Measurements from ENCODE around the gene DHRS9. TPM values are rescaled to one million over a fixed set of nuclear protein-coding genes. Genes with fewer than 3 reads are reported as not detected.

The DHRS9 gene
- total and polyA plus RNA-seq, 9 of the 15 experiments (the other 6 are each of a cell fraction or from before 2014, with no cell fraction given): 0.27 to 1.7 (median 0.69) TPM

DNA sequence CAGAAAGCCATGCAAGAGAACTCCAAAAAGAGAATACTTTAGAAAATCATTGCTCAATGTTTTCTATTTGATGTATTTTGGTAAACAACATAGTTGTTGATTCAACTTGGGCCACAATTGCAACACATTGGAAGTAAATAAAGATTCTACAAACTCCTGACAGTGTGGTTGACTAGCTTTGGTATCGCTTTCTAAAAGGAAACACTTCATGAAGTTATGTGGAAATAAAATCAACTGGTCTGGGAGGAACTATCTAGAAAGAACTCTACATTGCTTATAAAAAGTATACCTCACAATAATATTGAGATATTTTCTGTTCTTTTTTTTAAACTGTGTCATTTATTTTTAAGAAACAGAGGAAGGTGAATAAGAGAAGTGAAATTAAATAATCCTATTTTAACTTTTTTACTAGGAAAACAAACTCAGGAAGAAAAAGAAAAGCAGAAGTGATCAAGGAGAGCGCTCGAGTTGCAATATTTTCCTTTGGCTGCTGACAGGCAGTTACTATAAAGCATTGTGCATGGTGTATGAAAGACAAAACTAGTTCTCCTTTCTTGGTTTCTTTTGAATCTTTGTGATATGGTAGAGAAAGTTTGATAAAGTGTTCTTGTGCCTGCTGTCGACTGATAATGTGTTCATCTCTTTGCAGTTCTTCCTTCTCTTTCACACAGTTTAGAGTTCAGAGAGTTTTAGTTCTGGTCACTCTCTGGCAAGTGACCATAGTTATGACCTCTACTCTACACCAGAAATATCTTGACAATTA lies 3.0 kb downstream of the DHRS9 start (continued):
- TF ChIP-seq, protein P1, sequence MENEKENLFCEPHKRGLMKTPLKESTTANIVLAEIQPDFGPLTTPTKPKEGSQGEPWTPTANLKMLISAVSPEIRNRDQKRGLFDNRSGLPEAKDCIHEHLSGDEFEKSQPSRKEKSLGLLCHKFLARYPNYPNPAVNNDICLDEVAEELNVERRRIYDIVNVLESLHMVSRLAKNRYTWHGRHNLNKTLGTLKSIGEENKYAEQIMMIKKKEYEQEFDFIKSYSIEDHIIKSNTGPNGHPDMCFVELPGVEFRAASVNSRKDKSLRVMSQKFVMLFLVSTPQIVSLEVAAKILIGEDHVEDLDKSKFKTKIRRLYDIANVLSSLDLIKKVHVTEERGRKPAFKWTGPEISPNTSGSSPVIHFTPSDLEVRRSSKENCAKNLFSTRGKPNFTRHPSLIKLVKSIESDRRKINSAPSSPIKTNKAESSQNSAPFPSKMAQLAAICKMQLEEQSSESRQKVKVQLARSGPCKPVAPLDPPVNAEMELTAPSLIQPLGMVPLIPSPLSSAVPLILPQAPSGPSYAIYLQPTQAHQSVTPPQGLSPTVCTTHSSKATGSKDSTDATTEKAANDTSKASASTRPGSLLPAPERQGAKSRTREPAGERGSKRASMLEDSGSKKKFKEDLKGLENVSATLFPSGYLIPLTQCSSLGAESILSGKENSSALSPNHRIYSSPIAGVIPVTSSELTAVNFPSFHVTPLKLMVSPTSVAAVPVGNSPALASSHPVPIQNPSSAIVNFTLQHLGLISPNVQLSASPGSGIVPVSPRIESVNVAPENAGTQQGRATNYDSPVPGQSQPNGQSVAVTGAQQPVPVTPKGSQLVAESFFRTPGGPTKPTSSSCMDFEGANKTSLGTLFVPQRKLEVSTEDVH (IDR thresholded peaks at IDR 0.05; ENCODE audit: low read depth, partially characterized antibody): no peak
- TF ChIP-seq GTF2F1 (IDR thresholded peaks at IDR 0.05; ENCODE audit: low read depth, low read length) (no peak), DMBX1 (CRISPR knock-in tag; IDR thresholded peaks at IDR 0.05; ENCODE audit: borderline replicate concordance) (peak; percentile 22; the same call in 1 of the 2 replicates), ZNF3 (CRISPR knock-in tag; IDR thresholded peaks at IDR 0.05) (no peak), ZC3H4 (CRISPR knock-in tag; IDR thresholded peaks at IDR 0.05; ENCODE audit: borderline replicate concordance) (no peak), ILK (tag; IDR thresholded peaks at IDR 0.05; ENCODE audit: borderline replicate concordance, low read depth) (no peak), SIN3B (IDR thresholded peaks at IDR 0.05; ENCODE audit: low read depth) (no peak), KLF1 (tag; IDR thresholded peaks at IDR 0.05) (no peak), HIVEP1 (CRISPR knock-in tag; IDR thresholded peaks at IDR 0.05) (no peak), MYBL2 (IDR thresholded peaks at IDR 0.05; ENCODE audit: low read depth) (no peak; the same call in 1 of the 2 replicates), MYBL2 (CRISPR knock-in tag; IDR thresholded peaks at IDR 0.05; ENCODE audit: borderline replicate concordance) (no peak), GABPB2 (CRISPR knock-in tag; conservative IDR thresholded peaks at IDR 0.05) (no peak), MED1 (CRISPR knock-in tag; IDR thresholded peaks at IDR 0.05; ENCODE audit: borderline replicate concordance) (no peak), SMARCE1 (IDR thresholded peaks at IDR 0.05) (peak; percentile 92), KDM5B (IDR thresholded peaks at IDR 0.05; ENCODE audit: insufficient replicate concordance, low read depth, low read length) (no peak), NFATC3 (IDR thresholded peaks at IDR 0.05) (no peak), RBM14 (IDR thresholded peaks at IDR 0.05; ENCODE audit: borderline replicate concordance, insufficient read depth, low read depth, low read length) (no peak), ZNF57 (CRISPR knock-in tag; IDR thresholded peaks at IDR 0.05) (no peak), FOXJ2 (tag; IDR thresholded peaks at IDR 0.05) (no peak), ZNF311 (CRISPR knock-in tag; IDR thresholded peaks at IDR 0.05) (no peak), GABPA (tag; conservative IDR thresholded peaks at IDR 0.05; ENCODE audit: low read depth) (no peak), PHF21A (IDR thresholded peaks at IDR 0.05; ENCODE audit: borderline replicate concordance, low read depth) (no peak), SAFB (IDR thresholded peaks at IDR 0.05; ENCODE audit: borderline replicate concordance, low read depth, low read length) (no peak)
- TF ChIP-seq, protein P2, sequence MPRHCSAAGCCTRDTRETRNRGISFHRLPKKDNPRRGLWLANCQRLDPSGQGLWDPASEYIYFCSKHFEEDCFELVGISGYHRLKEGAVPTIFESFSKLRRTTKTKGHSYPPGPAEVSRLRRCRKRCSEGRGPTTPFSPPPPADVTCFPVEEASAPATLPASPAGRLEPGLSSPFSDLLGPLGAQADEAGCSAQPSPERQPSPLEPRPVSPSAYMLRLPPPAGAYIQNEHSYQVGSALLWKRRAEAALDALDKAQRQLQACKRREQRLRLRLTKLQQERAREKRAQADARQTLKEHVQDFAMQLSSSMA (CRISPR knock-in tag; IDR thresholded peaks at IDR 0.05): no peak
- TF ChIP-seq, protein P3, sequence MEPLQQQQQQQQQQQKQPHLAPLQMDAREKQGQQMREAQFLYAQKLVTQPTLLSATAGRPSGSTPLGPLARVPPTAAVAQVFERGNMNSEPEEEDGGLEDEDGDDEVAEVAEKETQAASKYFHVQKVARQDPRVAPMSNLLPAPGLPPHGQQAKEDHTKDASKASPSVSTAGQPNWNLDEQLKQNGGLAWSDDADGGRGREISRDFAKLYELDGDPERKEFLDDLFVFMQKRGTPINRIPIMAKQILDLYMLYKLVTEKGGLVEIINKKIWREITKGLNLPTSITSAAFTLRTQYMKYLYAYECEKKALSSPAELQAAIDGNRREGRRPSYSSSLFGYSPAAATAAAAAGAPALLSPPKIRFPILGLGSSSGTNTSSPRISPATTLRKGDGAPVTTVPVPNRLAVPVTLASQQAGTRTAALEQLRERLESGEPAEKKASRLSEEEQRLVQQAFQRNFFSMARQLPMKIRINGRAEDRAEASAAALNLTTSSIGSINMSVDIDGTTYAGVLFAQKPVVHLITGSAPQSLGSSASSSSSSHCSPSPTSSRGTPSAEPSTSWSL (CRISPR knock-in tag; IDR thresholded peaks at IDR 0.05; ENCODE audit: borderline replicate concordance): no peak
